C4-2B (cell line): ENCODE measurements around the gene ZNF175.

Source experiments
- CTCF ChIP-seq: fragments of 450-650 bp; conservative IDR thresholded peaks from 2 replicates; pipeline ENCODE4 v1.5.1; 2017; ENCODE audit warnings: mild to moderate bottlenecking
- ZFX ChIP-seq: fragments of 450-650 bp; IDR thresholded peaks from 2 replicates; pipeline ENCODE4 v1.6.1; 2017

GRCh38 chr19:51560339-51560738, 10.7 kb upstream of the ZNF175 start:
- TF ChIP-seq CTCF (no peak), ZFX (no peak)
